Colonic mucosa (tissue), 4 donors: ENCODE data around the gene TMEM116. TPM values are rescaled to one million over a fixed set of nuclear protein-coding genes. Genes with fewer than 3 reads are reported as not detected.

ENCODE experiments used
- DNase-seq: peaks from one replicate; pipeline ENCODE4 v3.0.0-alpha.2; 2020
- H3K27ac ChIP-seq: fragments of 200-600 bp; one replicate; pipeline ENCODE4 v1.8.0; 2021
- H3K27me3 ChIP-seq: fragments of 200-600 bp; one replicate; pipeline ENCODE4 v1.8.0; 2021
- H3K36me3 ChIP-seq: fragments of 200-600 bp; one replicate; pipeline ENCODE4 v1.8.0; 2021
- H3K4me1 ChIP-seq: fragments of 200-600 bp; one replicate; pipeline ENCODE4 v1.8.0; 2021; ENCODE audit warnings: mild to moderate bottlenecking
- H3K4me3 ChIP-seq: fragments of 200-600 bp; one replicate; pipeline ENCODE4 v1.8.0; 2021
- H3K9ac ChIP-seq, 2 donors: one replicate each; pipeline ENCODE4 v1.7.0; 2013; ENCODE audit warnings: control low read depth in 2 of 2, low read depth in 2 of 2, low read length in 2 of 2
- H3K9me3 ChIP-seq: fragments of 200-600 bp; one replicate; pipeline ENCODE4 v1.8.0; 2021
- CTCF ChIP-seq: fragments of 200-600 bp; IDR thresholded peaks from one replicate; pipeline ENCODE4 v1.8.0; 2022; ENCODE audit warnings: antibody characterized with exemption, mild to moderate bottlenecking
- intact Hi-C: fragments of 100-400 bp; cut with DNase I; formaldehyde crosslinking; loops from one replicate; pipeline ENCODE4 v1.14.1; 2022
- total RNA-seq, 2 donors: library from RNA; stranded (reverse); fragmentation: NEBNext Ultra II Directional in 1 of 2; extraction: Animal tissue kit (Norgen Biotek cat#: 25700) in 1 of 2; gene quantifications; one replicate each; pipeline ENCODE4 v1.2.1, GENCODE V29; 2021
- donor health status: healthy.
- donor health status: DM: no; HTN: no; CAD: no.
- donor health status: DM: no; HTN: no; CAD: no.

TMEM116 gene
- total RNA-seq, 2 donors from 2014 or later = 5.2 to 8.5 TPM

- Histone ChIP-seq H3K4me3 (no peak overlapping the region), H3K4me1 (no peaks in the 10 kb centered on the region), H3K9ac (no peak overlapping the region), H3K9me3 (no peaks in the 10 kb centered on the region), H3K27me3 (no peaks in the 10 kb centered on the region), H3K36me3 (no peaks in the 10 kb centered on the region), H3K27ac (no peak overlapping the region)
- intact Hi-C loops = no loop called here
- no peak for DNase-seq
- no peak for TF ChIP-seq CTCF
Measured at GRCh38 chr12:111992464-111992863, 20.5 kb downstream of the TMEM116 start.

- Histone ChIP-seq H3K9me3 (no peaks in the 10 kb centered on the region), H3K27me3 (no peaks in the 10 kb centered on the region), H3K36me3 (no peaks in the 10 kb centered on the region), H3K9ac (no peak overlapping the region), H3K27ac (no peak overlapping the region), H3K4me1 (no peaks in the 10 kb centered on the region), H3K4me3 (no peak overlapping the region)
- no peak for TF ChIP-seq CTCF
- intact Hi-C loops = no loop called here
- no peak for DNase-seq
Measured at GRCh38 chr12:111991946-111992345, 21.0 kb downstream of the TMEM116 start.

DNA sequence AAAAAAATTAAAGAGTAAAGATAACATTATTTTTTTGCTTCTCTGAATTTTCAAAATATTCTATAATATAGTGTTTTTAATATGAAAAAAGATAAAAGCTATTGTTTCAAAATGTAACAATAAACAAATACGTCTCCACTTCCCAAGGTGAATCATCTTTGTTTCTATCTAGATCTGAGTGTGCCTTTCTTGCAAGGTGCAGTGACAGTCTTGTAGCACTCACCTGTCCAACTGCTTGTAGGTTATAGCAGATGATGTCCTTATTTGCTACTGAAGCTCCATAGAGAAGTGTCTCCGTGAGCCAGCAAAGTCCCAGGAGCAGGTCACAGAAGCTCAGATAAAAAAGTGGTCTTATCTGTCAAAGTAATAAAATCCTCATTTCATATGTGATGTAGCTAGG, 21.4 kb downstream of the TMEM116 start:
- intact Hi-C loops = no loop called here
- no peak for TF ChIP-seq CTCF

DNA sequence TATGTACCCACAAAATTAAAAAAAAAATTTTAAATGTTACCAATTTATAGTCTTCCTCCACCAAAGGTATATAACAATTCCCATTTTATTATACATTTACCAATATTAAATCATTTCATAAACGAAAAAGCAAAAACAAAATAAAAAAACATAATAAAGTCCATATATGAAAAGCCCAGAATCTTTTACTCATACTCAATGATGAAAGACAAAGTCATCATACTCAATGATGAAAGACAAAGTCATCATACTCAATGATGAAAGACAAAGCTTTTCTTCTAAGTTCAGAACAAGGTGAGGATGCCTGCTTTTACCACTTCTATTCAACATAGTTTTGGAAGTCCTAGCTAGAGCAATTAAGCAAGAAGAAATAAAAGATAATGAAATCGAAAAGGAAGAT, 28.1 kb downstream of the TMEM116 start:
- Histone ChIP-seq H3K9ac (no peak overlapping the region), H3K4me1 (no peaks in the 10 kb centered on the region), H3K4me3 (no peak overlapping the region), H3K27me3 (no peaks in the 10 kb centered on the region), H3K9me3 (no peaks in the 10 kb centered on the region), H3K27ac (no peak overlapping the region), H3K36me3 (no peaks in the 10 kb centered on the region)
- intact Hi-C loops = no loop called here
- no peak for DNase-seq
- no peak for TF ChIP-seq CTCF

More for the DNA sequence above, 21.4 kb downstream of the TMEM116 start:
- H3K27me3 ChIP-seq = no peaks in the 10 kb centered on the region
- DNase-seq = no peak
- H3K27ac ChIP-seq = no peak overlapping the region
- H3K9me3 ChIP-seq = no peaks in the 10 kb centered on the region
- no peaks in the 10 kb centered on the region for H3K36me3 ChIP-seq
- H3K9ac ChIP-seq = no peak overlapping the region
- no peaks in the 10 kb centered on the region for H3K4me1 ChIP-seq
- no peak overlapping the region for H3K4me3 ChIP-seq

DNA sequence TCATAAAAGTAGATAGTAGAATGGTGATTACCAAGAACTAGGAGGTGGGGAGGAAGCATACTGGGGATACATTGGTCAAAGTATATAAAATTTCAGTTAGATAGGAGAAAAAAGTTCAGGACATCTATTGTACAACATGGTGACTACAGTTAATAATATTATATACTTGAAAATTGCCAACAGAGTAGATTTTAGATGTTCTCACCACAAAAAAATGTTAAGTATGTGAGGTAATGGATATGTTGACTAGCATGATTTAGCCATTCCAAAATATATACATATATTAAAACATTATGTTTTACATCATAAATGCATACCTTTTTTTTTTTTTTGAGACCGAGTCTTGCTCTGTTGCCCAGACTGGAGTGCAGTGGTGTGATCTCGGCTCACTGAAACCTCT, 31.0 kb downstream of the TMEM116 start:
- H3K4me1 ChIP-seq = no peaks in the 10 kb centered on the region
- intact Hi-C loops = no loop called here
- TF ChIP-seq CTCF = no peak

GRCh38 chr12:111980598-111980997, 32.4 kb downstream of the TMEM116 start:
- no peaks in the 10 kb centered on the region for H3K4me1 ChIP-seq
- H3K27ac ChIP-seq = no peak overlapping the region
- no peak for DNase-seq
- no peak overlapping the region for H3K9ac ChIP-seq
- TF ChIP-seq CTCF = no peak
- no peaks in the 10 kb centered on the region for H3K27me3 ChIP-seq
- no peaks in the 10 kb centered on the region for H3K36me3 ChIP-seq
- H3K9me3 ChIP-seq = no peaks in the 10 kb centered on the region
- intact Hi-C loops = no loop called here
- H3K4me3 ChIP-seq = no peak overlapping the region

More for the DNA sequence above, 31.0 kb downstream of the TMEM116 start:
- H3K4me3 ChIP-seq = no peak overlapping the region
- H3K36me3 ChIP-seq = no peaks in the 10 kb centered on the region
- H3K27ac ChIP-seq = no peak overlapping the region
- no peaks in the 10 kb centered on the region for H3K9me3 ChIP-seq
- no peaks in the 10 kb centered on the region for H3K27me3 ChIP-seq
- no peak for DNase-seq
- no peak overlapping the region for H3K9ac ChIP-seq
